ENCODE results near the gene SOCS1. TPM values are rescaled to one million over a fixed set of nuclear protein-coding genes. Genes with fewer than 3 reads are reported as not detected.

SOCS1 gene
- total RNA-seq, 1 donor from 2014 or later, result 15.3 TPM

DNA sequence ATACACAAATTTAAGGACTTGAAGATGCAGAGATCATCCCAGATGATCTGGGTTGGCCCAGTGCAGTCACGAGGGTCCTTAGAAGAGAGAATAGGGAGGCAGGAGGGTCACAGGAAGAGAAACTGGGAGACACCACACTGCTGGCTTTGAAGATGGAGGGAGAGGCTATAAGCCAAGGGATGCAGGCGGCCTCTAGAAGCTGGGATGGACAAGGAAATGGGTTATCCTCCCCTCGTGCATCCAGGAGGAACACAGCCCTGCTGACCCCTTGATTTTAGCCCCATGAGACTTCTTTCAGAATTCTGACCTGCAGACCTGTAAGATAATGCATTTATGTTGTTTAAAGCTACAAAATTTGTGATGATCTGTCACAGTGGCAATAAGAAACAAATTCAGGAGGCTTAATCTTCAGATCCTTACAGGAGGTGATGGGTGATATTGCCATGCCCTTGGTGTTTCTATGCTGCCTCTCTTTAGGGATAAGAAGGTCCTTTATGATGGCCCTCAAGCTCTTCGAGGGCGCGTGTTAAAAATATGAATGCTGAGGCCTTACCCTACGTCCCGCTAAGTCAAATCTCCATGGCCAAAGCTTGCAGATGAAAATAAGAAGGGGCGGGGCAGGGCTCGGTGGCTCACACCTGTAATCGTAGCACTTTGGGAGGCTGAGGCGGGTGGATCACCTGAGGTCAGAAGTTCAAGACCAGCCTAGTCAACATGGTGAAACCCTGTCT is 21.8 kb upstream of the SOCS1 start:
- ATAC-seq (no peak), DNase-seq (no peak)
- Histone ChIP-seq H3K36me3 (no peaks in the 10 kb centered on the region), H3K27ac (no peak overlapping the region), H3K9me3 (no peaks in the 10 kb centered on the region), H3K4me1 (no peaks in the 10 kb centered on the region), H3K27me3 (no peaks in the 10 kb centered on the region), H3K4me3 (no peak overlapping the region)
- TF ChIP-seq CTCF (IDR thresholded peaks at IDR 0.05), result no peak
- intact Hi-C loops (cut with DNase I), result no loop called here

- no peak overlapping the region for H3K4me3 ChIP-seq
- H3K4me1 ChIP-seq, result no peaks in the 10 kb centered on the region
- no peak for TF ChIP-seq CTCF (IDR thresholded peaks at IDR 0.05)
- H3K36me3 ChIP-seq, result no peaks in the 10 kb centered on the region
- ATAC-seq, result no peak
- H3K9me3 ChIP-seq, result no peaks in the 10 kb centered on the region
- no peak overlapping the region for H3K27ac ChIP-seq
- no peaks in the 10 kb centered on the region for H3K27me3 ChIP-seq
- intact Hi-C loops (cut with DNase I), result no loop called here
- DNase-seq, result no peak
Observed at GRCh38 chr16:11276896-11277593, 21.0 kb upstream of the SOCS1 start.

DNA sequence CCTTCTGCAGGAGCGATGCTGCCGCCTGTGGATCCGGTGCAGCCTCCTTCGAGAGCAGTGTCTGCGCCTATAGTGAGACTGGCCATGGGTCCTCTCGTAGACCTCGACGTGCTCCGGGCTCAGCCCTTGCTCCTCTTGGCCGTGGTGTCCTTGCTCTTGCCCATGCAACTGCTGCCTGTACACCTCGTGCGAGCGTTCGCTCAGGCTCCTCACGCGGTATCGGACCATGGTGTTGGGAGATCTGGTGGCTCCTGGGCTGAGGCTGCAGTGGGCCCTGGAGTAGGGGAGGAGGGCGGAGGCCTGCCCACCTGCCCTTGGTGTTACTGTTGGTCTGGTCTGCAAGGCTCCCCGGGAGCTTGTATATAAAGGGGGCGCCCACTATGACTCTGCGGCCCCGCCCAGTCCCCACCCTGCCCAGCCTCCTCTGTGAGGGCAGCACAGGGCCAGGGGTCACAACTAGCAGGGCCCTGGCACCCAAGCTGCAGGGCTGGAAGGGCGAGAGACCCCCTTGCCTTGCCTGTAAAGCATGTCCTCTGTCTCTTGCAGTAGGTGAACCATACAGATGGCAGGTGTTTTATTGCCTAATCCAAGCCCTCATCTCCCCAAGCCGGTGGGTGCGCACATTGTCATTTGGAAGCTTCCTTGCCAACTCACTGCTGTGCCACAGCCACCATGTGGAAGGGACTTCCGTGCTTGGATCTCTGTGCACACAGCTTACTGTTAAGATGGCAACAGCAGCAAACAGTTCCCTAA is 20.3 kb upstream of the SOCS1 start, which contains the start of gene PRM2:
Gene PRM2, minus strand, starts transcription at position 338 of the 753 bp plus-strand sequence. Its CDS starts 110 bp downstream, at position 228.
- Histone ChIP-seq H3K36me3 (no peaks in the 10 kb centered on the region), H3K4me3 (no peak within 1 kb of the TSS), H3K27ac (no peak within 1 kb of the TSS), H3K9me3 (no peaks in the 10 kb centered on the region), H3K27me3 (no peaks in the 10 kb centered on the region), H3K4me1 (no peaks in the 10 kb centered on the region)
- DNase-seq (no peak), ATAC-seq (no peak)
- intact Hi-C loops (cut with DNase I), result no loop called here
- TF ChIP-seq CTCF (IDR thresholded peaks at IDR 0.05), result no peak

- H3K27me3 ChIP-seq, result no peaks in the 10 kb centered on the region
- H3K36me3 ChIP-seq, result no peaks in the 10 kb centered on the region
- ATAC-seq, result no peak
- H3K4me1 ChIP-seq, result no peaks in the 10 kb centered on the region
- DNase-seq, result no peak
- intact Hi-C loops (cut with DNase I), result no loop called here
- no peak overlapping the region for H3K27ac ChIP-seq
- no peak overlapping the region for H3K4me3 ChIP-seq
- H3K9me3 ChIP-seq, result no peaks in the 10 kb centered on the region
- TF ChIP-seq CTCF (IDR thresholded peaks at IDR 0.05), result no peak
Observed at GRCh38 chr16:11274964-11275363, 19.0 kb upstream of the SOCS1 start.

- no peaks in the 10 kb centered on the region for H3K27me3 ChIP-seq
- H3K9me3 ChIP-seq, result no peaks in the 10 kb centered on the region
- H3K27ac ChIP-seq, result no peak overlapping the region
- ATAC-seq (no peak), DNase-seq (no peak)
- H3K36me3 ChIP-seq, result no peaks in the 10 kb centered on the region
- H3K4me3 ChIP-seq, result no peak overlapping the region
- H3K4me1 ChIP-seq, result no peaks in the 10 kb centered on the region
- intact Hi-C loops (cut with DNase I), result no loop called here
- no peak for TF ChIP-seq CTCF (IDR thresholded peaks at IDR 0.05)
Observed at GRCh38 chr16:11273721-11274324, 17.8 kb upstream of the SOCS1 start.

Data from upper lobe of right lung (tissue), 1 donor.